OCI-LY1 (cell line): ENCODE data around the gene ZP1.

Experiments
- H2AFZ ChIP-seq: fragments of 200-600 bp; sonication (generic), shearing (Covaris generic); 2 replicates; pipeline ENCODE4 v1.6.0; 2014; ENCODE audit warnings: antibody characterized with exemption, mild to moderate bottlenecking, low read length
- H3F3A ChIP-seq: fragments of 200-600 bp; sonication (generic), shearing (Covaris generic); 2 replicates; pipeline ENCODE4 v1.6.0; 2014; ENCODE audit warnings: mild to moderate bottlenecking, antibody characterized with exemption, low read length, moderate library complexity; ENCODE audit not compliant: insufficient read depth
- H3K27ac ChIP-seq: fragments of 200-600 bp; sonication (generic); 2 replicates; pipeline ENCODE4 v1.5.1; 2014; ENCODE audit warnings: low read length, mixed run types, mild to moderate bottlenecking, low read depth; ENCODE audit not compliant: poor library complexity, severe bottlenecking
- H3K27me3 ChIP-seq: fragments of 200-600 bp; sonication (generic); 2 replicates; pipeline ENCODE4 v1.6.0; 2014; ENCODE audit warnings: antibody characterized with exemption, mild to moderate bottlenecking, low read length, moderate library complexity; ENCODE audit not compliant: insufficient read depth
- H3K36me3 ChIP-seq: fragments of 200-600 bp; sonication (generic); 2 replicates; pipeline ENCODE4 v1.6.1; 2014; ENCODE audit warnings: mild to moderate bottlenecking, antibody characterized with exemption, low read length, moderate library complexity, mixed read lengths; ENCODE audit not compliant: insufficient read depth
- H3K4me1 ChIP-seq: fragments of 200-600 bp; sonication (generic); 2 replicates; pipeline ENCODE4 v1.5.1; 2014; ENCODE audit warnings: mild to moderate bottlenecking, low read length, moderate library complexity; ENCODE audit not compliant: insufficient read depth, severe bottlenecking
- H3K4me2 ChIP-seq: fragments of 200-600 bp; sonication (generic), shearing (Covaris generic); 2 replicates; pipeline ENCODE4 v1.6.1; 2014; ENCODE audit warnings: low read length
- H3K4me3 ChIP-seq: fragments of 200-600 bp; sonication (generic); 2 replicates; pipeline ENCODE4 v1.5.1; 2014; ENCODE audit warnings: low read length, low read depth, mild to moderate bottlenecking, mixed read lengths; ENCODE audit not compliant: poor library complexity, severe bottlenecking
- H3K79me2 ChIP-seq: fragments of 200-600 bp; shearing (Covaris generic); 2 replicates; pipeline ENCODE4 v1.6.1; 2016; ENCODE audit warnings: mixed run types, low read length, mixed read lengths; ENCODE audit not compliant: insufficient read depth
- H3K9ac ChIP-seq: fragments of 200-600 bp; sonication (generic), shearing (Covaris generic); 2 replicates; pipeline ENCODE4 v1.6.1; 2014; ENCODE audit warnings: mild to moderate bottlenecking, low read length, mixed read lengths
- H3K9me2 ChIP-seq: fragments of 200-600 bp; sonication (generic), shearing (Covaris generic); 2 replicates; pipeline ENCODE4 v1.6.1; 2014; ENCODE audit warnings: low read depth, mild to moderate bottlenecking, low read length, mixed read lengths
- H3K9me3 ChIP-seq: fragments of 200-600 bp; shearing (Covaris generic); 2 replicates; pipeline ENCODE4 v1.6.1; 2014; ENCODE audit warnings: low read length, mixed read lengths
- H4K20me1 ChIP-seq: fragments of 200-600 bp; sonication (generic), shearing (Covaris generic); 2 replicates; pipeline ENCODE4 v1.6.0; 2016; ENCODE audit warnings: mild to moderate bottlenecking, low read length; ENCODE audit not compliant: insufficient read depth
- EZH2 ChIP-seq: fragments of 200-600 bp; sonication (generic), shearing (Covaris generic); IDR thresholded peaks from 2 replicates; pipeline ENCODE4 v1.8.0; 2017; ENCODE audit warnings: borderline replicate concordance, mixed run types, mild to moderate bottlenecking, antibody characterized with exemption, low read length, moderate library complexity, mixed read lengths
- TF ChIP-seq, protein P1 (sequence below): fragments of 200-600 bp; sonication (generic), shearing (Covaris generic); IDR thresholded peaks from 2 replicates; pipeline ENCODE4 v1.5.1; 2017; ENCODE audit warnings: mild to moderate bottlenecking, antibody characterized with exemption, low read length, moderate library complexity, mixed read lengths

Gene ZP1

GRCh38 chr11:60871378-60872061 is 4.2 kb downstream of the ZP1 start:
- H3K4me2 ChIP-seq = no peak overlapping the region
- H3K9me3 ChIP-seq = no peaks in the 10 kb centered on the region
- no peak for TF ChIP-seq EZH2
- TF ChIP-seq, protein P1, sequence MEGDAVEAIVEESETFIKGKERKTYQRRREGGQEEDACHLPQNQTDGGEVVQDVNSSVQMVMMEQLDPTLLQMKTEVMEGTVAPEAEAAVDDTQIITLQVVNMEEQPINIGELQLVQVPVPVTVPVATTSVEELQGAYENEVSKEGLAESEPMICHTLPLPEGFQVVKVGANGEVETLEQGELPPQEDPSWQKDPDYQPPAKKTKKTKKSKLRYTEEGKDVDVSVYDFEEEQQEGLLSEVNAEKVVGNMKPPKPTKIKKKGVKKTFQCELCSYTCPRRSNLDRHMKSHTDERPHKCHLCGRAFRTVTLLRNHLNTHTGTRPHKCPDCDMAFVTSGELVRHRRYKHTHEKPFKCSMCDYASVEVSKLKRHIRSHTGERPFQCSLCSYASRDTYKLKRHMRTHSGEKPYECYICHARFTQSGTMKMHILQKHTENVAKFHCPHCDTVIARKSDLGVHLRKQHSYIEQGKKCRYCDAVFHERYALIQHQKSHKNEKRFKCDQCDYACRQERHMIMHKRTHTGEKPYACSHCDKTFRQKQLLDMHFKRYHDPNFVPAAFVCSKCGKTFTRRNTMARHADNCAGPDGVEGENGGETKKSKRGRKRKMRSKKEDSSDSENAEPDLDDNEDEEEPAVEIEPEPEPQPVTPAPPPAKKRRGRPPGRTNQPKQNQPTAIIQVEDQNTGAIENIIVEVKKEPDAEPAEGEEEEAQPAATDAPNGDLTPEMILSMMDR = no peak
- no peaks in the 10 kb centered on the region for H3K79me2 ChIP-seq
- H4K20me1 ChIP-seq = no peaks in the 10 kb centered on the region
- H3K9me2 ChIP-seq = no peaks in the 10 kb centered on the region
- H3K36me3 ChIP-seq = no peaks in the 10 kb centered on the region
- H3K4me3 ChIP-seq = no peak overlapping the region
- no peak overlapping the region for H3K27ac ChIP-seq
- no peaks in the 10 kb centered on the region for H3K27me3 ChIP-seq
- no peak overlapping the region for H2AFZ ChIP-seq
- no peaks in the 10 kb centered on the region for H3F3A ChIP-seq
- no peaks in the 10 kb centered on the region for H3K4me1 ChIP-seq
- H3K9ac ChIP-seq = no peak overlapping the region

DNA sequence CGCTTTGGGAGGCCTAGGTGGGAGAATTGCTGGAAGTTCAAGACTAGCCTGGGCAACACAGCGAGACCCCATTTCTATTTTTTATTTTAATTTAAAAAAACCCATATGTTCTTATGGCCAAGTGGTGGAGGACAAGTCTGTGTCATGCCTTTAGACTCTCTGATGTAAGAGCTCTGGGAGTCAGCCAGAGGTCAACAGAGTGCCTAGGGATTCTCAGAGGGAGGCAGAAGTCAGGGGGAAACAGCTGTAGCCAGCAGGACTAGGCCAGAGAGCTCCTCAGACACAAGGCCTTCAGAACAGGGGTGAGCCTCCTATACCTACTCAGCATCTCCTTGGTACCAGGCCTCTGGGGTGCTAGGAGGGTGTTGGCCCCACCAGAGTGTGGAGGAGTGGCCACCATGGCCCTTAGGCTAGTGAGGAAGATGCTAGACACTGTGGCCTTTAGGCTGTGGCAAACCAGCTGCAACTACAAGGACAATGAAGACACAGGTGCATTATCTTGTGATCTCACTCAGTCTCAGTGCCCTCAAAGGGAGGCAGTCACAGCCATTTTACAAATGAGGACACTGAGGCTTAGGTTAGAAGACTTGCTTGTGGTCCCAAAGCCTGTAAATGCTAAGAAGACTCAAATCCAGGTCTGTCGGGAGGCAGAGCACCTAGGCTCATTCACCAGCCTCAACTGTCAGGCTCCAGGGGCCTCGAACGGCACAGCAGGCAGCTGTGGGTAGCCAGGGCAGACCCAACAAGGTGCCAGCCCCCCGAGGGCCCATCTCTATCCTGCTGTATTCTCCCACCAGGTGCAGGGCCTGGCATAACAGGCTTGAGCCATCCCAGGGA is 5.0 kb downstream of the ZP1 start:
- H3K4me1 ChIP-seq = no peaks in the 10 kb centered on the region
- H4K20me1 ChIP-seq = no peaks in the 10 kb centered on the region
- H3K27ac ChIP-seq = no peak overlapping the region
- H3K9me3 ChIP-seq = no peaks in the 10 kb centered on the region
- H3K79me2 ChIP-seq = no peaks in the 10 kb centered on the region
- no peak overlapping the region for H3K4me3 ChIP-seq
- H3K9me2 ChIP-seq = no peaks in the 10 kb centered on the region
- H3K4me2 ChIP-seq = no peak overlapping the region
- no peaks in the 10 kb centered on the region for H3K36me3 ChIP-seq
- TF ChIP-seq, protein P1 = no peak
- TF ChIP-seq EZH2 = no peak
- no peak overlapping the region for H3K9ac ChIP-seq
- H3K27me3 ChIP-seq = no peaks in the 10 kb centered on the region
- no peaks in the 10 kb centered on the region for H3F3A ChIP-seq
- no peak overlapping the region for H2AFZ ChIP-seq

DNA sequence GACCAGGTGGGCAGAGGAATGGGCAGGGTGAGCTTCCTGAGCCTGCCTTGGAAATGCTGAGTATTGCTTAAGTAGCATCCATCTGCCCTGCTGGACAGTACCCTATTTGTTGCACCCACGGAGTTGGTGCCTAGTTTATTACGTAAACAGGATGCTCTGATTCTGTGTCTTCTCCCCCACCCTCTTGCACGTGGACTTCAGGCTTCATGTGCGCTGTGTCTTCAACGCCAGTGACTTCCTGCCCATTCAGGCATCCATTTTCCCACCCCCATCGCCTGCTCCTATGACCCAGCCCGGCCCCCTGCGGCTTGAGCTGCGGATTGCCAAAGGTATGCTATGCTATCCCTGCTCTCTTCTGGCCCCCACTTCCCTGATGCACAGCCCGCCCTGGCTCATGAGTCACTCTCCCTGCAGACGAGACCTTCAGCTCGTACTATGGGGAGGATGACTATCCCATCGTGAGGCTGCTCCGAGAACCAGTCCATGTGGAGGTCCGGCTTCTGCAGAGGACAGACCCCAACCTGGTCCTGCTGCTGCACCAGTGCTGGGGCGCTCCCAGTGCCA is 5.7 kb downstream of the ZP1 start:
- H3K27me3 ChIP-seq = no peaks in the 10 kb centered on the region

More for the DNA sequence above, 5.7 kb downstream of the ZP1 start:
- no peaks in the 10 kb centered on the region for H3K9me2 ChIP-seq
- H3K4me1 ChIP-seq = no peaks in the 10 kb centered on the region
- no peak overlapping the region for H3K4me2 ChIP-seq
- H3K9ac ChIP-seq = no peak overlapping the region
- H3K9me3 ChIP-seq = no peaks in the 10 kb centered on the region
- no peak overlapping the region for H3K4me3 ChIP-seq
- no peaks in the 10 kb centered on the region for H3K79me2 ChIP-seq
- no peaks in the 10 kb centered on the region for H3F3A ChIP-seq
- no peaks in the 10 kb centered on the region for H3K36me3 ChIP-seq
- H2AFZ ChIP-seq = no peak overlapping the region
- H4K20me1 ChIP-seq = no peaks in the 10 kb centered on the region
- TF ChIP-seq, protein P1 = no peak
- TF ChIP-seq EZH2 = no peak
- no peak overlapping the region for H3K27ac ChIP-seq
